Astrocyte of the cerebellum (primary cell): ENCODE results near the gene NPEPPS.
"Not testable (repeated sequence)": the region's sequence is repeated elsewhere in the genome, so short reads cannot be mapped to it uniquely, and the experiment has no call there.

Experiments used
- DNase-seq: peaks from one replicate; pipeline ENCODE4 v3.0.0-alpha.2; 2011; ENCODE audit warnings: low read depth
- H3K4me3 ChIP-seq: 2 replicates; pipeline ENCODE4 v1.5.1; 2011; ENCODE audit warnings: mild to moderate bottlenecking, low read depth, low read length, moderate library complexity
- CTCF ChIP-seq: IDR thresholded peaks from 2 replicates; pipeline ENCODE4 v1.5.1; 2012; ENCODE audit warnings: low read length, low read depth, moderate library complexity, mild to moderate bottlenecking; ENCODE audit errors: missing control alignments
- in situ Hi-C: cut with HindIII; loops from 2 replicates; pipeline ENCODE4 v1.10.0; 2017; ENCODE audit warnings: low sequenced_read_pairs

The NPEPPS gene

GRCh38 chr17:47530557-47531232, at the start of gene NPEPPS:
NPEPPS (plus strand) TSS chr17:47531108; CDS start chr17:47531301, 193 bp downstream.
- DNase-seq: peak; percentile 34
- H3K4me3 ChIP-seq: peak within 1 kb of the TSS; percentile 59
- in situ Hi-C loops: not testable (repeated sequence)

GRCh38 chr17:47491841-47492212, 39.1 kb upstream of the NPEPPS start:
- peak overlapping the region; percentile 52 for H3K4me3 ChIP-seq
- in situ Hi-C loops: not testable (repeated sequence)

GRCh38 chr17:47499074-47499473, 31.8 kb upstream of the NPEPPS start:
- DNase-seq, in situ Hi-C loops, H3K4me3 ChIP-seq: not testable (repeated sequence)

More at GRCh38 chr17:47491841-47492212, 39.1 kb upstream of the NPEPPS start:
- not testable (repeated sequence) for DNase-seq

GRCh38 chr17:47499494-47499893, 31.4 kb upstream of the NPEPPS start:
- H3K4me3 ChIP-seq, in situ Hi-C loops, DNase-seq: not testable (repeated sequence)

GRCh38 chr17:47500620-47501019, 30.3 kb upstream of the NPEPPS start:
- DNase-seq, in situ Hi-C loops: not testable (repeated sequence)

GRCh38 chr17:47502122-47502731, 28.7 kb upstream of the NPEPPS start:
- H3K4me3 ChIP-seq, in situ Hi-C loops, DNase-seq: not testable (repeated sequence)

More at GRCh38 chr17:47500620-47501019, 30.3 kb upstream of the NPEPPS start:
- peak; percentile 51 for TF ChIP-seq CTCF
- H3K4me3 ChIP-seq: not testable (repeated sequence)

- in situ Hi-C loops, H3K4me3 ChIP-seq, DNase-seq: not testable (repeated sequence)
Observed at GRCh38 chr17:47502776-47503455, 28.0 kb upstream of the NPEPPS start.

- H3K4me3 ChIP-seq, in situ Hi-C loops, DNase-seq: not testable (repeated sequence)
Observed at GRCh38 chr17:47511701-47512146, 19.2 kb upstream of the NPEPPS start.

GRCh38 chr17:47513301-47513700, 17.6 kb upstream of the NPEPPS start:
- H3K4me3 ChIP-seq, in situ Hi-C loops, DNase-seq: not testable (repeated sequence)

- in situ Hi-C loops, H3K4me3 ChIP-seq, DNase-seq: not testable (repeated sequence)
Observed at GRCh38 chr17:47518880-47519279, 12.0 kb upstream of the NPEPPS start.

- DNase-seq, H3K4me3 ChIP-seq, in situ Hi-C loops: not testable (repeated sequence)
Observed at GRCh38 chr17:47519365-47519764, 11.5 kb upstream of the NPEPPS start.

GRCh38 chr17:47520279-47520678, 10.6 kb upstream of the NPEPPS start:
- H3K4me3 ChIP-seq, DNase-seq, in situ Hi-C loops: not testable (repeated sequence)

- H3K4me3 ChIP-seq, in situ Hi-C loops, DNase-seq: not testable (repeated sequence)
Observed at GRCh38 chr17:47521434-47521833, 9.5 kb upstream of the NPEPPS start.

- H3K4me3 ChIP-seq, DNase-seq, in situ Hi-C loops: not testable (repeated sequence)
Observed at GRCh38 chr17:47522341-47522740, 8.6 kb upstream of the NPEPPS start.

- in situ Hi-C loops, DNase-seq: not testable (repeated sequence)
- H3K4me3 ChIP-seq: peak overlapping the region; percentile 59
Observed at GRCh38 chr17:47531233-47531820, 419 bp downstream of the NPEPPS start.

GRCh38 chr17:47539085-47539484, 8.2 kb downstream of the NPEPPS start:
- in situ Hi-C loops, DNase-seq: not testable (repeated sequence)

More at GRCh38 chr17:47539085-47539484, 8.2 kb downstream of the NPEPPS start:
- not testable (repeated sequence) for H3K4me3 ChIP-seq
